Heart right ventricle (tissue), 16 donors: Measurements from ENCODE around the gene NCAPD3. TPM values are rescaled to one million over a fixed set of nuclear protein-coding genes. Genes with fewer than 3 reads are reported as not detected.

Experiments
- ATAC-seq, 8 donors: fragments of 200-7000 bp; cut with Tn5 transposase; one replicate each; pipeline ENCODE4 v1.9.1; 2020; ENCODE audit warnings: mild to moderate bottlenecking in 8 of 8, moderate library complexity in 8 of 8, moderate number of reproducible peaks in 1 of 8
- DNase-seq, 2 donors: peaks; one replicate each; pipeline ENCODE4 v3.0.0-alpha.2; 2020
- H3K27ac ChIP-seq, 10 donors: fragments of 200-600 bp; sonication (generic) in 2 of 10; one replicate each; pipeline versions ENCODE4 v1.5.0 to v1.8.0; 2020 to 2022; ENCODE audit warnings: mild to moderate bottlenecking in 3 of 10
- H3K27me3 ChIP-seq, 7 donors: fragments of 200-600 bp; one replicate each; pipeline ENCODE4 v1.8.0; 2021 to 2022; ENCODE audit warnings: mild to moderate bottlenecking in 2 of 7
- H3K36me3 ChIP-seq, 9 donors: fragments of 200-600 bp; sonication (generic) in 1 of 9; one replicate each; pipeline versions ENCODE4 v1.5.0 to v1.8.0; 2020 to 2022; ENCODE audit warnings: mild to moderate bottlenecking in 2 of 9
- H3K4me1 ChIP-seq, 9 donors: fragments of 200-600 bp; sonication (generic) in 1 of 9; one replicate each; pipeline versions ENCODE4 v1.5.0 to v1.8.0; 2020 to 2022; ENCODE audit warnings: mild to moderate bottlenecking in 4 of 9
- H3K4me3 ChIP-seq, 10 donors: fragments of 200-600 bp; sonication (generic) in 2 of 10; one replicate each; pipeline versions ENCODE4 v1.5.0 to v1.8.0; 2020 to 2022; ENCODE audit warnings: mild to moderate bottlenecking in 7 of 10, moderate library complexity in 2 of 10
- H3K9me3 ChIP-seq, 11 donors: fragments of 200-600 bp in 10 of 11; sonication (generic) in 2 of 11; one replicate each; pipeline versions ENCODE4 v1.5.0 to v1.8.0; 2013 to 2022; ENCODE audit warnings: mild to moderate bottlenecking in 2 of 11, control low read depth in 1 of 11, moderate library complexity in 1 of 11
- WGBS, 2 donors: extraction: QIAGEN DNeasy Blood & Tissue Kit; methylation state at CpG; one replicate each; pipeline ENCODE4 v1.1.7; 2013; ENCODE audit warnings: inconsistent platforms in 1 of 2; 5-methylcytosine and 5-hydroxymethylcytosine counted together
- intact Hi-C, 10 donors: fragments of 100-400 bp; cut with DNase I; formaldehyde crosslinking; loops; one replicate each; pipeline versions ENCODE4 v1.11.1 to v1.14.2; 2022
- polyA plus RNA-seq, 2 donors: library from polyadenylated mRNA; stranded (reverse); fragments of 200-250 nt; gene quantifications; one replicate each; pipeline ENCODE4 v1.2.3, GENCODE V29; 2013
- total RNA-seq, 10 donors: library from RNA; stranded (reverse); fragmentation: NEBNext Ultra II Directional in 3 of 10; extraction: Animal tissue kit (Norgen Biotek cat#: 25700) in 3 of 10; gene quantifications; one replicate each; pipeline versions ENCODE4 v1.2.1 to v1.2.4, GENCODE V29; 2021 to 2023
- TF ChIP-seq, protein P1 (sequence below), 9 donors: fragments of 200-600 bp; sonication (generic) in 2 of 9; IDR thresholded peaks; one replicate each; pipeline versions ENCODE4 v1.5.0 to v1.8.0; 2021 to 2022; ENCODE audit warnings: antibody characterized with exemption in 9 of 9, mild to moderate bottlenecking in 5 of 9, moderate library complexity in 1 of 9
- donor health status: Arrhythmogenic right ventricular cardiomyopathy.
- donor health status: ischemic (EF 13 %, LVEDD 7.1; RV severe dilation, severe dysfunction).
- donor health status: healthy with polysubstance abuse.
- donor health status: DM: no; HTN: yes; CAD: no.
- donor health status: DM: no; HTN: no; CAD: no.
- donor health status: ischemic (EF 25% LVEDD 6.9; RV normal size, moderate dysfunction).
- donor health status: ischemic (EF 25% LVEDD 5.7; RV mildly dilated, moderate dysfunction).
- donor health status: healthy.
- donor health status: DM: yes; HTN: yes; CAD: no.
- donor health status: Ischemic cardiomyopathy.
- donor health status: ischemic (EF 35%, LVEDD 5.7; RV mildly dilated, moderate dysfunction).
- donor health status: nonischemic (EF 11% LVEDD 7.7; RV severe dilation, severe dysfunction).
- donor health status: DM: yes; HTN: yes; CAD: no.
- donor health status: PGD.
- donor health status: ischemic (EF 29% LVEDD 5.4; RV normal size, mild dysfunction).
- donor health status: nonischemic (EF 23%, LVEDD 6.1; RV moderate dilation, normal function).

NCAPD3 gene
- total and polyA plus RNA-seq, 12 donors, result 4.2 to 16.7 (median 11.0) TPM

- 88 to 92% methylated on average over 16 of the region's 16 CpGs for WGBS, 2 donors
- H3K9me3 ChIP-seq, result no peaks in the 10 kb centered on the region
- no peak overlapping the region for H3K27ac ChIP-seq
- TF ChIP-seq, protein P1, sequence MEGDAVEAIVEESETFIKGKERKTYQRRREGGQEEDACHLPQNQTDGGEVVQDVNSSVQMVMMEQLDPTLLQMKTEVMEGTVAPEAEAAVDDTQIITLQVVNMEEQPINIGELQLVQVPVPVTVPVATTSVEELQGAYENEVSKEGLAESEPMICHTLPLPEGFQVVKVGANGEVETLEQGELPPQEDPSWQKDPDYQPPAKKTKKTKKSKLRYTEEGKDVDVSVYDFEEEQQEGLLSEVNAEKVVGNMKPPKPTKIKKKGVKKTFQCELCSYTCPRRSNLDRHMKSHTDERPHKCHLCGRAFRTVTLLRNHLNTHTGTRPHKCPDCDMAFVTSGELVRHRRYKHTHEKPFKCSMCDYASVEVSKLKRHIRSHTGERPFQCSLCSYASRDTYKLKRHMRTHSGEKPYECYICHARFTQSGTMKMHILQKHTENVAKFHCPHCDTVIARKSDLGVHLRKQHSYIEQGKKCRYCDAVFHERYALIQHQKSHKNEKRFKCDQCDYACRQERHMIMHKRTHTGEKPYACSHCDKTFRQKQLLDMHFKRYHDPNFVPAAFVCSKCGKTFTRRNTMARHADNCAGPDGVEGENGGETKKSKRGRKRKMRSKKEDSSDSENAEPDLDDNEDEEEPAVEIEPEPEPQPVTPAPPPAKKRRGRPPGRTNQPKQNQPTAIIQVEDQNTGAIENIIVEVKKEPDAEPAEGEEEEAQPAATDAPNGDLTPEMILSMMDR (IDR thresholded peaks at IDR 0.05), result no peak
- no peak overlapping the region for H3K4me3 ChIP-seq
- intact Hi-C loops, result no loop called here
- DNase-seq (no peak), ATAC-seq (no peak)
- no peaks in the 10 kb centered on the region for H3K4me1 ChIP-seq
- no peaks in the 10 kb centered on the region for H3K27me3 ChIP-seq
- peaks cover 0 to 100% (median 48%) of the 10 kb centered on the region in 9 donors for H3K36me3 ChIP-seq
Observed at GRCh38 chr11:134155456-134155855, 68.3 kb downstream of the NCAPD3 start.

- H3K36me3 ChIP-seq, result peaks cover 0 to 100% (median 49%) of the 10 kb centered on the region in 9 donors
- H3K27me3 ChIP-seq, result no peaks in the 10 kb centered on the region
- intact Hi-C loops, result no loop called here
- H3K4me3 ChIP-seq, result no peak overlapping the region
- no peaks in the 10 kb centered on the region for H3K4me1 ChIP-seq
- no peak overlapping the region for H3K27ac ChIP-seq
- DNase-seq (no peak), ATAC-seq (no peak)
- H3K9me3 ChIP-seq, result no peaks in the 10 kb centered on the region
- WGBS, 2 donors, result 89 to 95% methylated on average over 11 of the region's 11 CpGs
- TF ChIP-seq, protein P1 (IDR thresholded peaks at IDR 0.05), result no peak
Observed at GRCh38 chr11:134154441-134154840, 69.3 kb downstream of the NCAPD3 start.

GRCh38 chr11:134153147-134153905, 70.4 kb downstream of the NCAPD3 start:
- 86 to 87% methylated on average over 30 of the region's 30 CpGs for WGBS, 2 donors
- Histone ChIP-seq H3K4me3 (no peak overlapping the region), H3K36me3 (peaks cover 0 to 99% (median 48%) of the 10 kb centered on the region in 9 donors), H3K4me1 (no peaks in the 10 kb centered on the region), H3K27ac (no peak overlapping the region), H3K9me3 (no peaks in the 10 kb centered on the region), H3K27me3 (no peaks in the 10 kb centered on the region)
- peak in 2 of 8 donors; percentile 9 to 28 for ATAC-seq
- intact Hi-C loops, result no loop called here
- TF ChIP-seq, protein P1 (IDR thresholded peaks at IDR 0.05), result no peak
- DNase-seq, result no peak

DNA sequence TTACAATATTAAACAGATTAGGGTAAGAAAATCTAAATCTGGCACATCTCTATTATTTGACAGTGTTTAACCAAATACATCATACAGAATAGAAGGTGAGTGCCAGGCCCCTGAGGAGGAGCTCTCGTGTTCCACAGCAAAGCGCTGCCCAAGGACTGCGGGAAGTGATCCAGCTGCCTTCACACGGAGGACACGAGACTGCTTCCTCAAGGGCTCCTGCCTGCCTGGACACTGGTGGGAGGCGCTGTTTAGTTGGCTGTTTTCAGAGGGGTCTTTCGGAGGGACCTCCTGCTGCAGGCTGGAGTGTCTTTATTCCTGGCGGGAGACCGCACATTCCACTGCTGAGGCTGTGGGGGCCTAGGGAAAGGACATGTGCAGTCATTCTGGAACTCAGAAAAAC, 71.1 kb downstream of the NCAPD3 start:
- DNase-seq (no peak), ATAC-seq (no peak)
- H3K36me3 ChIP-seq, result peaks cover 0 to 99% (median 44%) of the 10 kb centered on the region in 9 donors
- WGBS, 2 donors, result 73 to 75% methylated on average over 9 of the region's 9 CpGs
- H3K27me3 ChIP-seq, result no peaks in the 10 kb centered on the region
- no peaks in the 10 kb centered on the region for H3K9me3 ChIP-seq
- intact Hi-C loops, result no loop called here
- no peak overlapping the region for H3K27ac ChIP-seq
- TF ChIP-seq, protein P1 (IDR thresholded peaks at IDR 0.05), result no peak
- no peak overlapping the region for H3K4me3 ChIP-seq
- H3K4me1 ChIP-seq, result no peaks in the 10 kb centered on the region
